MCF 10A (cell line): ENCODE data around the gene SEMA3C. TPM values are rescaled to one million over a fixed set of nuclear protein-coding genes. Genes with fewer than 3 reads are reported as not detected.

Source experiments
- BruUV-seq: library from RNA; stranded (reverse); fragments of 400-500 nt; replicated peaks from 2 replicates; lab custom pipeline; 2021; lab: Mats Ljungman, UMichigan
- CTCF ChIA-PET: fragments of 300-600 bp; sonication (Branson Sonifier 250); formaldehyde crosslinking; extraction: SDS; loops from one replicate; lab custom pipeline; 2021; ENCODE audit warnings: antibody characterized with exemption, inconsistent platforms; lab: Yijun Ruan, JAX
- POLR2A ChIA-PET: fragments of 300-600, 350-650 bp; sonication (Branson Sonifier 250); formaldehyde crosslinking; extraction: SDS; loops from one replicate; lab custom pipeline; 2020; ENCODE audit warnings: antibody characterized with exemption, inconsistent platforms; lab: Yijun Ruan, JAX
- DNase-seq: peaks from one replicate; pipeline ENCODE4 v3.0.0-alpha.2; 2018; ENCODE audit not compliant: unreplicated experiment
- H3K27ac Mint-ChIP-seq: one replicate; pipeline ENCODE4 v1.8.0; 2022; ENCODE audit warnings: mild to moderate bottlenecking, low read depth, mixed read lengths; ENCODE audit not compliant: unreplicated experiment
- H3K27me3 Mint-ChIP-seq: one replicate; pipeline ENCODE4 v1.8.0; 2022; ENCODE audit warnings: mixed read lengths; ENCODE audit not compliant: insufficient read depth, unreplicated experiment
- H3K36me3 Mint-ChIP-seq: one replicate; pipeline ENCODE4 v1.8.0; 2022; ENCODE audit warnings: mild to moderate bottlenecking, moderate library complexity, mixed read lengths; ENCODE audit not compliant: insufficient read depth, unreplicated experiment
- H3K4me1 Mint-ChIP-seq: one replicate; pipeline ENCODE4 v1.8.0; 2022; ENCODE audit warnings: mixed read lengths; ENCODE audit not compliant: insufficient read depth, unreplicated experiment
- H3K4me3 Mint-ChIP-seq: one replicate; pipeline ENCODE4 v1.8.0; 2022; ENCODE audit warnings: mild to moderate bottlenecking, moderate library complexity, mixed read lengths; ENCODE audit not compliant: unreplicated experiment
- H3K9me3 Mint-ChIP-seq: one replicate; pipeline ENCODE4 v1.8.0; 2022; ENCODE audit warnings: mixed read lengths; ENCODE audit not compliant: unreplicated experiment
- intact Hi-C: fragments of 100-400 bp; cut with micrococcal nuclease; formaldehyde crosslinking; loops from 2 replicates; pipeline ENCODE4 v1.14.1; 2022
- total RNA-seq: library from RNA; stranded (reverse); gene quantifications from 2 replicates; pipeline ENCODE4 v1.2.3, GENCODE V29; 2022
- TF ChIP-seq, protein P1 (sequence below): fragments of 200-600 bp; IDR thresholded peaks from one replicate; pipeline ENCODE4 v1.8.0; 2022; ENCODE audit warnings: antibody characterized with exemption, mild to moderate bottlenecking; ENCODE audit not compliant: unreplicated experiment

SEMA3C gene
- total RNA-seq, 1 experiment from 2014 or later: 140 TPM

DNA sequence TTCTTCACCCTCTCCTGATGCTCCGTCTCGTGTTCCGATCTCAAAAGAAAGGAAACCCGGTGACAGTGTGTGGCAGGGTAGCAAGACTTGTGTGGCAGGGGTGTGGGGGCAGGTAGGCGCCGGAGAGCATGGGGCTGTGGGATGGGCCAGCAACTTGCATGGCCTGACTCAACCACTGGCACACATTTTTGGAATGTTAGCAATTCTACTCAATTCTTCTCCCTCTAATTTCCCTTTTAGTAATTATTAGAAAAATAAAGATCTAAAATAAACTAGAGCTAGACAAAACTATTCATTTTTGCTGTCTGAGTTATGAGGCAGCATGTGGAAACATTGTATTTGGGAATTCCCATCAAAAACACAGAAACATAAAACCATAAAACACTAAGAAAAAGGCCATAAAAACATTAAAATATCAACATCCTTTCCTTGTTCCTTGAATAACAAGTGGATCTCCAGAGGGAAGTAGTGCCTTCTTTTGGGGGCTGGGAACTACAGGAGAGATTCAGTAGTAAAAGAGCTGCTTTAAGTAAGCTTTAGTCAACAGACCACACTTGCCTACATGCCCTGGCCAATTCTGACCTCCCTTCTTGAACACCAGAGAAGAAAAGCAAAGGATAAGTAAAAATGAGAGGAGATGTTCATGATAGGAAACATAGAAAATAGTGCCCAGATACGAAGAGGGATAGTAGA, 21.8 kb downstream of the SEMA3C start:
- CTCF ChIA-PET: interaction anchor here (1.0 kb wide), 1 partner anchor 22 kb away, joined by 4 read pairs; the partner anchor contains the start of gene SEMA3C
- no TSS peak for BruUV-seq
- Mint-ChIP-seq H3K9me3 (no peaks in the 10 kb centered on the region), H3K4me1 (peaks cover 29% of the 10 kb centered on the region), H3K27me3 (no peaks in the 10 kb centered on the region), H3K4me3 (no peak overlapping the region), H3K27ac (peak overlapping the region; percentile 47), H3K36me3 (peaks cover 47% of the 10 kb centered on the region)
- TF ChIP-seq, protein P1, sequence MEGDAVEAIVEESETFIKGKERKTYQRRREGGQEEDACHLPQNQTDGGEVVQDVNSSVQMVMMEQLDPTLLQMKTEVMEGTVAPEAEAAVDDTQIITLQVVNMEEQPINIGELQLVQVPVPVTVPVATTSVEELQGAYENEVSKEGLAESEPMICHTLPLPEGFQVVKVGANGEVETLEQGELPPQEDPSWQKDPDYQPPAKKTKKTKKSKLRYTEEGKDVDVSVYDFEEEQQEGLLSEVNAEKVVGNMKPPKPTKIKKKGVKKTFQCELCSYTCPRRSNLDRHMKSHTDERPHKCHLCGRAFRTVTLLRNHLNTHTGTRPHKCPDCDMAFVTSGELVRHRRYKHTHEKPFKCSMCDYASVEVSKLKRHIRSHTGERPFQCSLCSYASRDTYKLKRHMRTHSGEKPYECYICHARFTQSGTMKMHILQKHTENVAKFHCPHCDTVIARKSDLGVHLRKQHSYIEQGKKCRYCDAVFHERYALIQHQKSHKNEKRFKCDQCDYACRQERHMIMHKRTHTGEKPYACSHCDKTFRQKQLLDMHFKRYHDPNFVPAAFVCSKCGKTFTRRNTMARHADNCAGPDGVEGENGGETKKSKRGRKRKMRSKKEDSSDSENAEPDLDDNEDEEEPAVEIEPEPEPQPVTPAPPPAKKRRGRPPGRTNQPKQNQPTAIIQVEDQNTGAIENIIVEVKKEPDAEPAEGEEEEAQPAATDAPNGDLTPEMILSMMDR: no peak
- intact Hi-C loops: no loop called here
- POLR2A ChIA-PET: interaction anchor here (0.7 to 7.1 kb wide), 6 partner anchors 9 to 70 kb away, joined by 3 to 48 read pairs (median 4); no protein-coding TSS in a partner anchor
- no peak for DNase-seq

DNA sequence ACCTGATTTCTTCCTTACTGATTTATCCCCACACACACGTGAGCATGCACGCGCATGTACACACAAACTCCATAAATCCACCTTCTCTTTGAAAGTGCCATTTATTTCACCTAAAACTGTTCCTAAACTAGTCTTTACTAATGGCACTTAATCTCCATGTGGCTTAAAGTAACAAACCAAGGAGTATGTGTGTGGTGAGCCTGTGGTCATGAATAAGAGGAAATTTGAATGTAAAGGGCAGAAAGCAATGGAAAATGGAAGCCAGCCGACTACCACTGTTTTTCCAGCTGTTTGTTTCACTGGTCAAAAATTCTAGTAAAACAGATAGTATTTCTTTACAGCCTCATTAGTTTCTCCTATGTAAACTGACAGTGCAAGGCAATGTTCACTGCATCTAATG, 23.8 kb downstream of the SEMA3C start:
- Mint-ChIP-seq H3K27ac (no peak overlapping the region), H3K36me3 (peaks cover 46% of the 10 kb centered on the region), H3K4me1 (peaks cover 35% of the 10 kb centered on the region), H3K27me3 (no peaks in the 10 kb centered on the region), H3K9me3 (no peaks in the 10 kb centered on the region), H3K4me3 (no peak overlapping the region)
- no peak for DNase-seq
- TF ChIP-seq, protein P1: no peak
- ChIA-PET POLR2A (interaction anchor here (7.1 kb wide), 1 partner anchor 11 kb away, joined by 48 read pairs; no protein-coding TSS in a partner anchor), CTCF (interaction anchor here (0.7 to 1.4 kb wide), 2 partner anchors 10 to 195 kb away, joined by 3 to 6 read pairs; no protein-coding TSS in a partner anchor)
- intact Hi-C loops: no loop called here
- no TSS peak for BruUV-seq

DNA sequence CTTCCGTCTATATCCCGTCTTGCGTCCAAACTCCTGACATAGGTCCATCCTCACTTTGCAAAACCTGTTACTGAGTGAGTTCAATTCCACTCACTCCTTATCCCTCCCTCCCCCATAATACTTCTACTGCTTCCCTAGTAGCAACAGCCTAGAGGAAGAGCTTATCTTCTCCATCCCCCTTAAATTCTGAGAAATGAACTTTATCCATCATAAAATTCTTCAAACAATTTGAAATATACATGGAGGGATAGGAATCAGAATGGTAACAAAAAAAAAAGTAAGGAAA, 27.6 kb downstream of the SEMA3C start:
- H3K27ac Mint-ChIP-seq: no peak overlapping the region
- TF ChIP-seq, protein P1: no peak
- peaks cover 21% of the 10 kb centered on the region for H3K4me1 Mint-ChIP-seq
- no peaks in the 10 kb centered on the region for H3K9me3 Mint-ChIP-seq
- CTCF ChIA-PET: no interaction called here
- no TSS peak for BruUV-seq
- DNase-seq: no peak
- intact Hi-C loops: no loop called here
- peak overlapping the region; percentile 38 for H3K4me3 Mint-ChIP-seq
- H3K27me3 Mint-ChIP-seq: no peaks in the 10 kb centered on the region
- POLR2A ChIA-PET: interaction anchor here (1.0 kb wide), 1 partner anchor 28 kb away, joined by 5 read pairs; the partner anchor contains the start of gene SEMA3C
- H3K36me3 Mint-ChIP-seq: peaks cover 24% of the 10 kb centered on the region

DNA sequence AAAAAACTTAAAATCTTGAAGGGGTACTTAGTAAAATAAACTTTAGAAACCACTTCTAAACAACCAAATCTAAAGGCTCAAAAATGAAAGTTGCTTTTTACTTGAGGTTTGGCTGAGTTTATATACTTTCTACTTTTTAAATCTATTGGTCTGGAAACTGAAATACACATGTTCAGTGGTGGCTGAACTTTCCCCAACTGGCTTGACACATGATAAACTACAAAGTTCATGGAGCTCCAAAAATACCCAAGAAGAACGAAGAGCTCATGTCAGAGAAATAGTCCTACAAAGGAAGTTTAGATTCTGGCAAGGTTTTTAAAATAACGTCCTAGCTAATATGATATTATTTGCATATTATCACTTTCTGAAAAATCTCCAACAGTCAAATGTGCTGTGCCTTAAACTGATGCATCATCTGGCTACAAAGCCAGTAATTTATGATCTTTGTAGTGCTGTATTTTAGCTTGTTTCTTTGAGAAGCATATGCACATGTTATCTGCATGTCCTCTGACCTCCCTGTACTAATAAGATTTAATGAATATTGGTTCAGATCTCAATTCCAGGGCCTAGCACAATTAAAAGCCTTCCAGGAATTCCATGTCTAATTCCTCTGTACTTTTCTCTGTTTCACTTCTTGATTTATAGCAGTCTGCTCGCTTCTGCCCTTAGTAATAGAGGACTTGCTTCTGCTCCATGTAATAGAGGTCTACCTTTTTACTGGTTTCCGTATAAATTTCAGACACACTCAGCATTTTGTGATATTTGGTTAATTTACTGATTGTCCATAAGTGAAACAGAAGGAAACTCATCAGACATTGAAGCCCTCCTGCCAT, 28.2 kb downstream of the SEMA3C start:
- no peak for DNase-seq
- Mint-ChIP-seq H3K36me3 (peaks cover 19% of the 10 kb centered on the region), H3K4me3 (peak overlapping the region; percentile 38), H3K27ac (no peak overlapping the region), H3K4me1 (peaks cover 18% of the 10 kb centered on the region), H3K9me3 (no peaks in the 10 kb centered on the region), H3K27me3 (no peaks in the 10 kb centered on the region)
- ChIA-PET CTCF (no interaction called here), POLR2A (interaction anchor here (1.0 kb wide), 1 partner anchor 28 kb away, joined by 5 read pairs; the partner anchor contains the start of gene SEMA3C)
- intact Hi-C loops: no loop called here
- TF ChIP-seq, protein P1: no peak
- no TSS peak for BruUV-seq
